H9 (cell line): ENCODE results near the gene PTRHD1. TPM values are rescaled to one million over a fixed set of nuclear protein-coding genes. Genes with fewer than 3 reads are reported as not detected.

Source experiments
- DNase-seq: peaks from one replicate; pipeline ENCODE4 v3.0.0-alpha.2; 2017
- H2AFZ ChIP-seq: one replicate; pipeline ENCODE4 v1.6.1; 2013; ENCODE audit warnings: mild to moderate bottlenecking, low read length, control low read depth, moderate library complexity
- H2AK5ac ChIP-seq: 2 replicates; pipeline ENCODE4 v1.6.1; 2013; ENCODE audit warnings: low read length, control low read depth, mixed read lengths; ENCODE audit not compliant: insufficient read length
- H2BK120ac ChIP-seq: one replicate; pipeline ENCODE4 v1.6.1; 2013; ENCODE audit warnings: low read depth, mild to moderate bottlenecking, low read length, control low read depth, inconsistent platforms; ENCODE audit not compliant: poor library complexity, severe bottlenecking
- H2BK12ac ChIP-seq: 2 replicates; pipeline ENCODE4 v1.6.1; 2013; ENCODE audit warnings: low read length, control low read depth, mixed read lengths, low read depth; ENCODE audit not compliant: insufficient read length
- H2BK15ac ChIP-seq: 2 replicates; pipeline ENCODE4 v1.6.1; 2013; ENCODE audit warnings: low read depth, low read length, control low read depth
- H2BK20ac ChIP-seq: one replicate; pipeline ENCODE4 v1.6.1; 2013; ENCODE audit warnings: low read depth, mild to moderate bottlenecking, low read length, control low read depth, inconsistent platforms; ENCODE audit not compliant: poor library complexity, severe bottlenecking
- H2BK5ac ChIP-seq: 2 replicates; pipeline ENCODE4 v1.6.1; 2013; ENCODE audit warnings: low read length, control low read depth, mixed read lengths; ENCODE audit not compliant: insufficient read length
- H3K14ac ChIP-seq: 2 replicates; pipeline ENCODE4 v1.6.1; 2013; ENCODE audit warnings: low read length, control low read depth; ENCODE audit not compliant: insufficient read depth
- H3K18ac ChIP-seq: 2 replicates; pipeline ENCODE4 v1.6.1; 2013; ENCODE audit warnings: low read depth, mild to moderate bottlenecking, mixed read lengths, low read length, control low read depth; ENCODE audit not compliant: insufficient read length
- H3K23ac ChIP-seq: 2 replicates; pipeline ENCODE4 v1.6.1; 2013; ENCODE audit warnings: low read length, control low read depth, mixed read lengths, low read depth; ENCODE audit not compliant: insufficient read length
- H3K23me2 ChIP-seq: 2 replicates; pipeline ENCODE4 v1.6.1; 2013; ENCODE audit warnings: low read depth, mild to moderate bottlenecking, mixed read lengths, low read length, control low read depth; ENCODE audit not compliant: insufficient read length, poor library complexity, severe bottlenecking
- H3K27ac ChIP-seq: 2 replicates; pipeline ENCODE4 v1.5.1; 2013; ENCODE audit warnings: low read length, control low read depth, mixed read lengths, low read depth; ENCODE audit not compliant: insufficient read length
- H3K27me3 ChIP-seq: 2 replicates; pipeline ENCODE4 v1.6.1; 2013; ENCODE audit warnings: low read length, control low read depth, inconsistent platforms; ENCODE audit not compliant: insufficient read depth
- H3K4ac ChIP-seq: 2 replicates; pipeline ENCODE4 v1.6.1; 2013; ENCODE audit warnings: low read depth, mild to moderate bottlenecking, control low read depth, inconsistent platforms, low read length, moderate library complexity
- H3K4me1 ChIP-seq: 2 replicates; pipeline ENCODE4 v1.6.1; 2013; ENCODE audit warnings: low read length, control low read depth, inconsistent platforms; ENCODE audit not compliant: insufficient read depth
- H3K4me2 ChIP-seq: 2 replicates; pipeline ENCODE4 v1.6.1; 2013; ENCODE audit warnings: low read length, control low read depth, mixed read lengths; ENCODE audit not compliant: insufficient read length, insufficient read depth
- H3K56ac ChIP-seq: 2 replicates; pipeline ENCODE4 v1.6.1; 2013; ENCODE audit warnings: low read depth, mild to moderate bottlenecking, mixed read lengths, low read length, control low read depth; ENCODE audit not compliant: insufficient read length
- H3K79me1 ChIP-seq: 2 replicates; pipeline ENCODE4 v1.6.1; 2013; ENCODE audit warnings: low read depth, mild to moderate bottlenecking, moderate library complexity, low read length, control low read depth, inconsistent platforms; ENCODE audit not compliant: insufficient read depth, poor library complexity, severe bottlenecking
- H3K79me2 ChIP-seq: 2 replicates; pipeline ENCODE4 v1.6.1; 2013; ENCODE audit warnings: low read length, control low read depth, inconsistent platforms; ENCODE audit not compliant: insufficient read depth
- H3K9ac ChIP-seq: 2 replicates; pipeline ENCODE4 v1.6.1; 2013; ENCODE audit warnings: low read length, control low read depth, mixed read lengths; ENCODE audit not compliant: insufficient read length; ENCODE audit errors: extremely low read depth
- H3K9me3 ChIP-seq: one replicate; pipeline ENCODE4 v1.6.1; 2013; ENCODE audit warnings: low read depth, low read length, inconsistent platforms; ENCODE audit not compliant: control insufficient read depth
- H3T11ph ChIP-seq: one replicate; pipeline ENCODE4 v1.6.1; 2013; ENCODE audit warnings: mild to moderate bottlenecking, low read length, control low read depth, inconsistent platforms
- H4K20me1 ChIP-seq: one replicate; pipeline ENCODE4 v1.6.1; 2013; ENCODE audit not compliant: control insufficient read depth, insufficient read length, insufficient read depth
- H4K5ac ChIP-seq: 2 replicates; pipeline ENCODE4 v1.6.1; 2013; ENCODE audit warnings: low read depth, mild to moderate bottlenecking, mixed read lengths, low read length, control low read depth; ENCODE audit not compliant: insufficient read length
- H4K8ac ChIP-seq: replicated peaks from 2 replicates; pipeline ENCODE4 v1.6.1; 2013; ENCODE audit warnings: low read length, control low read depth, mixed read lengths, low read depth; ENCODE audit not compliant: insufficient read length
- H4K91ac ChIP-seq: 2 replicates; pipeline ENCODE4 v1.6.1; 2013; ENCODE audit warnings: low read depth, mild to moderate bottlenecking, moderate library complexity, mixed read lengths, low read length, control low read depth; ENCODE audit not compliant: insufficient read length
- H3K27ac Mint-ChIP-seq, 3 experiments: 2 replicates in 2 of 3; 3 replicates in 1 of 3; pipeline ENCODE4 v1.8.0; 2020 to 2021; ENCODE audit warnings: mixed read lengths in 3 of 3, mild to moderate bottlenecking in 1 of 3, moderate library complexity in 1 of 3
- H3K27me3 Mint-ChIP-seq: 2 replicates; pipeline ENCODE4 v1.8.0; 2021; ENCODE audit warnings: low read depth, mild to moderate bottlenecking, moderate library complexity, mixed read lengths
- H3K36me3 Mint-ChIP-seq, 3 experiments: 2 replicates in 2 of 3; 3 replicates in 1 of 3; pipeline ENCODE4 v1.8.0; 2020 to 2021; ENCODE audit warnings: low read depth in 3 of 3, mixed read lengths in 3 of 3; ENCODE audit not compliant: insufficient read depth in 1 of 3
- H3K4me1 Mint-ChIP-seq, 2 experiments: 2 replicates each; pipeline ENCODE4 v1.8.0; 2020; ENCODE audit warnings: mixed read lengths in 2 of 2
- H3K4me3 Mint-ChIP-seq, 2 experiments: 2 replicates in 1 of 2; 3 replicates in 1 of 2; pipeline ENCODE4 v1.8.0; 2020 to 2021; ENCODE audit warnings: mild to moderate bottlenecking in 2 of 2, mixed read lengths in 2 of 2, moderate library complexity in 1 of 2
- H3K9me3 Mint-ChIP-seq, 2 experiments: 2 replicates in 1 of 2; 3 replicates in 1 of 2; pipeline ENCODE4 v1.8.0; 2020; ENCODE audit warnings: mild to moderate bottlenecking in 2 of 2, mixed read lengths in 2 of 2, moderate library complexity in 1 of 2
- WGBS: extraction: QIAGEN DNeasy Blood & Tissue Kit; methylation state at CpG from one replicate; pipeline ENCODE4 v1.1.7; 2013; ENCODE audit warnings: missing lambda C conversion rate, low lambda C conversion rate, mixed read lengths; ENCODE audit not compliant: insufficient read length; ENCODE audit errors: extremely low coverage; 5-methylcytosine and 5-hydroxymethylcytosine counted together
- total RNA-seq: library from RNA; stranded (reverse); gene quantifications from 2 replicates; pipeline ENCODE4 v1.2.1, GENCODE V29; 2021
- TF ChIP-seq, protein P1 (sequence below): fragments of 200-600 bp; sonication (generic); conservative IDR thresholded peaks from 3 replicates; pipeline ENCODE4 v1.8.0; 2021; ENCODE audit warnings: antibody characterized with exemption, mild to moderate bottlenecking

PTRHD1 gene
- total RNA-seq, 1 experiment from 2014 or later: 43.7 TPM

DNA sequence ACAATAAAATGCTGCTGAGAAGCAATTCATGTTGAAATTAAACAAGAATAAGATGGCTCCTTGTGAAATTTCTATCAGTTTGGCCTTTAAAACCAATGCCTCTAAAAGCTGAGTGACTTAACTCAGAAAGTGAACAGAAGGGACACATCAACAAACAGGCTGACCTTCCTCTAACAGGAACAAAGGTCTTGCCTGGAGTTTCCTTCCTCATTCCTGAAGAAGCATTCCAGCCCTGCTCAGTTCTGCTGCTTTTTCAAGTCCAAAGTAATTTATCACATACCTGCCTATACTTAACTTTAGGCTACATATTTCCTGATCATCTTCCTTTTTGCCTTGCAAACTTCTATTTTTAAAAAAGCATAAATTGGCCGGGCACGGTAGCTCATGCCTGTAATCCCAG, 14.1 kb downstream of the PTRHD1 start:
- H3K27me3 ChIP-seq: no peaks in the 10 kb centered on the region
- no peak overlapping the region for H3K4me2 ChIP-seq
- no peaks in the 10 kb centered on the region for H3K79me1 ChIP-seq
- no peaks in the 10 kb centered on the region for H3K23me2 ChIP-seq
- H3K27ac ChIP-seq: no peak overlapping the region
- H3K56ac ChIP-seq: no peak overlapping the region
- H2AFZ ChIP-seq: no peak overlapping the region
- H2BK20ac ChIP-seq: no peak overlapping the region
- Mint-ChIP-seq H3K4me3 (no peak overlapping the region), H3K27me3 (no peaks in the 10 kb centered on the region; the same call in 1 of the 2 replicates), H3K9me3 (no peaks in the 10 kb centered on the region), H3K4me1 (peaks cover 14 to 17% of the 10 kb centered on the region in 2 experiments), H3K27ac (no peak overlapping the region), H3K36me3 (peaks cover 0 to 6% (median 2%) of the 10 kb centered on the region in 3 experiments; a peak in 2 of 7 replicates)
- TF ChIP-seq, protein P1, sequence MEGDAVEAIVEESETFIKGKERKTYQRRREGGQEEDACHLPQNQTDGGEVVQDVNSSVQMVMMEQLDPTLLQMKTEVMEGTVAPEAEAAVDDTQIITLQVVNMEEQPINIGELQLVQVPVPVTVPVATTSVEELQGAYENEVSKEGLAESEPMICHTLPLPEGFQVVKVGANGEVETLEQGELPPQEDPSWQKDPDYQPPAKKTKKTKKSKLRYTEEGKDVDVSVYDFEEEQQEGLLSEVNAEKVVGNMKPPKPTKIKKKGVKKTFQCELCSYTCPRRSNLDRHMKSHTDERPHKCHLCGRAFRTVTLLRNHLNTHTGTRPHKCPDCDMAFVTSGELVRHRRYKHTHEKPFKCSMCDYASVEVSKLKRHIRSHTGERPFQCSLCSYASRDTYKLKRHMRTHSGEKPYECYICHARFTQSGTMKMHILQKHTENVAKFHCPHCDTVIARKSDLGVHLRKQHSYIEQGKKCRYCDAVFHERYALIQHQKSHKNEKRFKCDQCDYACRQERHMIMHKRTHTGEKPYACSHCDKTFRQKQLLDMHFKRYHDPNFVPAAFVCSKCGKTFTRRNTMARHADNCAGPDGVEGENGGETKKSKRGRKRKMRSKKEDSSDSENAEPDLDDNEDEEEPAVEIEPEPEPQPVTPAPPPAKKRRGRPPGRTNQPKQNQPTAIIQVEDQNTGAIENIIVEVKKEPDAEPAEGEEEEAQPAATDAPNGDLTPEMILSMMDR: no peak
- no CpG with 5 or more reads among the region's 2 CpGs for WGBS
- no peak overlapping the region for H3K18ac ChIP-seq
- no peak overlapping the region for H4K91ac ChIP-seq
- no peak overlapping the region for H2BK120ac ChIP-seq
- no peaks in the 10 kb centered on the region for H4K20me1 ChIP-seq
- DNase-seq: no peak
- no peak overlapping the region for H3K4ac ChIP-seq
- H3K14ac ChIP-seq: no peak overlapping the region
- H4K8ac ChIP-seq: no peak overlapping the region
- H4K5ac ChIP-seq: no peak overlapping the region
- no peaks in the 10 kb centered on the region for H3K79me2 ChIP-seq
- no peak overlapping the region for H2BK15ac ChIP-seq
- peaks cover 2% of the 10 kb centered on the region; the same call in 1 of the 2 replicates for H3K4me1 ChIP-seq
- H2AK5ac ChIP-seq: no peak overlapping the region
- no peak overlapping the region for H3T11ph ChIP-seq
- H3K9ac ChIP-seq: no peak overlapping the region
- no peak overlapping the region for H2BK5ac ChIP-seq
- no peaks in the 10 kb centered on the region for H3K9me3 ChIP-seq
- no peak overlapping the region for H2BK12ac ChIP-seq
- H3K23ac ChIP-seq: no peak overlapping the region
